ENCODE data around the gene PTPRN2.

DNA sequence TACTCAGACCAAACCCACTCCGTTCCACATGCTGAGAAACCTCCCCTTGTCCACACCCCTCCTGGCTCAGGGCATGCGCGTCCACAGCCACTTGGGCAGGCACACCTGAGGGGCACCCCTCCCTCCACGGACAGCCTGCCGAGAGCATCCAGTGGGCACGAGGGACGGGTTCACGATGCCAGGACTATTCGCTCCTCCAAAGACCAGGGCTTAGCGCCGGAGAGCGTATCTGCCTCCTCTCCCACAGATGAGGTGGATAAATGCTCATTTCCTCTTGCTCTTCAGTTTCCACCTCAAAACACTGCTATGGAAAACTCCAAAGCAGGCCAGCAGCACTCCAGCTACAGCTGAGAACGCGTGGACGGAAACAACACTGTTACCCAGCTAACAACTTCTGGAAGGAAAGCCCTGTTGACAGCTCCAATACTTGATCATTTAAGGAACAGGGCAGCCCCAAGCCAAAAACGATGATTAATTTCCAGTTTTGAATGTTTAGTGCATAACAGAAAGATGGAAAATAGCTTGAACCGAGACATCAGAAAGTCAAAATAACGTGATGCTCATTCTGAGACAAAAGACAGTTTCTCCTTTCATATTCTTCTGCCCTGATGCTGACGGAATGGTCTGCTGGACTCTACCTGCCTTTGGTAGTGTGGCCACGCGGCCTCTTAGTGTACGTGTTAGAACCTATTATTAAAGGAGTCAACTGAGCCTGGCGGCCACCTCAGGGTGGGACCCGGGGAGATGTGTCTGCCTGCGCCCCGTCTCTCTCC is 1046.1 kb downstream of the PTPRN2 start:
- no peak for TF ChIP-seq ZBTB39 (CRISPR knock-in tag; IDR thresholded peaks at IDR 0.05)
- no peak for TF ChIP-seq ZIK1 (CRISPR knock-in tag; IDR thresholded peaks at IDR 0.05; ENCODE audit: borderline replicate concordance, low read depth)
- no peak for TF ChIP-seq ELF4 (CRISPR knock-in tag; IDR thresholded peaks at IDR 0.05; ENCODE audit: borderline replicate concordance)
- TF ChIP-seq, protein P1, sequence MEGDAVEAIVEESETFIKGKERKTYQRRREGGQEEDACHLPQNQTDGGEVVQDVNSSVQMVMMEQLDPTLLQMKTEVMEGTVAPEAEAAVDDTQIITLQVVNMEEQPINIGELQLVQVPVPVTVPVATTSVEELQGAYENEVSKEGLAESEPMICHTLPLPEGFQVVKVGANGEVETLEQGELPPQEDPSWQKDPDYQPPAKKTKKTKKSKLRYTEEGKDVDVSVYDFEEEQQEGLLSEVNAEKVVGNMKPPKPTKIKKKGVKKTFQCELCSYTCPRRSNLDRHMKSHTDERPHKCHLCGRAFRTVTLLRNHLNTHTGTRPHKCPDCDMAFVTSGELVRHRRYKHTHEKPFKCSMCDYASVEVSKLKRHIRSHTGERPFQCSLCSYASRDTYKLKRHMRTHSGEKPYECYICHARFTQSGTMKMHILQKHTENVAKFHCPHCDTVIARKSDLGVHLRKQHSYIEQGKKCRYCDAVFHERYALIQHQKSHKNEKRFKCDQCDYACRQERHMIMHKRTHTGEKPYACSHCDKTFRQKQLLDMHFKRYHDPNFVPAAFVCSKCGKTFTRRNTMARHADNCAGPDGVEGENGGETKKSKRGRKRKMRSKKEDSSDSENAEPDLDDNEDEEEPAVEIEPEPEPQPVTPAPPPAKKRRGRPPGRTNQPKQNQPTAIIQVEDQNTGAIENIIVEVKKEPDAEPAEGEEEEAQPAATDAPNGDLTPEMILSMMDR (CRISPR knock-in tag; IDR thresholded peaks at IDR 0.05) = no peak
- no peak for TF ChIP-seq SMC3 (IDR thresholded peaks at IDR 0.05; ENCODE audit: low read length)
- TF ChIP-seq HDAC2 (CRISPR knock-in tag; IDR thresholded peaks at IDR 0.05) = no peak
- TF ChIP-seq MXI1 (IDR thresholded peaks at IDR 0.05; ENCODE audit: borderline replicate concordance, low read depth, low read length) = no peak
- no peak for TF ChIP-seq ZFP1 (CRISPR knock-in tag; IDR thresholded peaks at IDR 0.05)
- TF ChIP-seq TFE3 (CRISPR knock-in tag; IDR thresholded peaks at IDR 0.05) = no peak
- no peak for TF ChIP-seq SNAPC2 (CRISPR knock-in tag; IDR thresholded peaks at IDR 0.05)
- no peak for TF ChIP-seq PCBP2 (optimal IDR thresholded peaks at IDR 0.05; ENCODE audit: low read depth, low read length, poor library complexity, severe bottlenecking)
- no peak for TF ChIP-seq MAFF (IDR thresholded peaks at IDR 0.05; ENCODE audit: low read depth, low read length)
